GM19455 (cell line): Measurements from ENCODE around the gene CTSF.
"Not testable (repeated sequence)": the region's sequence is repeated elsewhere in the genome, so short reads cannot be mapped to it uniquely, and the experiment has no call there.

Experiments
- ATAC-seq: cut with Tn5 transposase; IDR thresholded peaks from one replicate; pipeline ENCODE4 v1.9.1; 2021; ENCODE audit not compliant: unreplicated experiment

CTSF gene

DNA sequence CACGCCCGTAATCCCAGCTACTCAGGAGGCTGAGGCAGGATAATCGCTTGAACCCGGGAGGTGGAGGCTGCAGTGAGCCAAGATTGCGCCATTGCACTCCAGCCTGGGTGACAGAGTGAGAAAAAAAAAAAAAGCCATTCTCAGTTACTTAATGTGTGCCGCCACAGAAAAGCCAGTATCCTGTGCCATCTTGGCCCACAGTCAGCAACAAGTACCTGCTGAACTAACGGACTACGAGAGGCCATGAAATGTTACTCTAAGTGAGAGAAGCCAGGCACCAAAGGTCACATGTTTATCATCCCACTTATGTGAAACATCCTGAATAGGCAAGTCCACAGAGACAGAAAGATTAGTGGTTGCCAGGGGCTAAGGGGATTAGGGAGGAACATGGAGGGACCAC is 27.8 kb downstream of the CTSF start:
- not testable (repeated sequence) for ATAC-seq

DNA sequence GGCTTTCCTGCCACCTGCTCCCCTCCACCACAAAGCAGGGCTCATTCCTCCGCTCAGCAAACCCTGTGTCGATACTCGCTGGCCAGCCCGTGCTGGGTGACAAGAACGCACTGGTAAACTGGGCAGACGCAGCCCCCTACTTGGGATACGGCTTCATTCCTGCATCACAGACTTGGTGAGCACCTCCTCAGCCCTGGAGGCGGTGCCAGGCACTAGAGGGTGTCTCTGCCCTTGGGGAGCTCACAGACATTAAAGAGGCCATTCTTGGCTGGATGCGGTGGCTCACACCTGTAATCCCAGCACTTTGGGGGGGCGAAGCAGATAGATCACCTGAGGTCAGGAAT is 28.6 kb downstream of the CTSF start:
- no peak for ATAC-seq

DNA sequence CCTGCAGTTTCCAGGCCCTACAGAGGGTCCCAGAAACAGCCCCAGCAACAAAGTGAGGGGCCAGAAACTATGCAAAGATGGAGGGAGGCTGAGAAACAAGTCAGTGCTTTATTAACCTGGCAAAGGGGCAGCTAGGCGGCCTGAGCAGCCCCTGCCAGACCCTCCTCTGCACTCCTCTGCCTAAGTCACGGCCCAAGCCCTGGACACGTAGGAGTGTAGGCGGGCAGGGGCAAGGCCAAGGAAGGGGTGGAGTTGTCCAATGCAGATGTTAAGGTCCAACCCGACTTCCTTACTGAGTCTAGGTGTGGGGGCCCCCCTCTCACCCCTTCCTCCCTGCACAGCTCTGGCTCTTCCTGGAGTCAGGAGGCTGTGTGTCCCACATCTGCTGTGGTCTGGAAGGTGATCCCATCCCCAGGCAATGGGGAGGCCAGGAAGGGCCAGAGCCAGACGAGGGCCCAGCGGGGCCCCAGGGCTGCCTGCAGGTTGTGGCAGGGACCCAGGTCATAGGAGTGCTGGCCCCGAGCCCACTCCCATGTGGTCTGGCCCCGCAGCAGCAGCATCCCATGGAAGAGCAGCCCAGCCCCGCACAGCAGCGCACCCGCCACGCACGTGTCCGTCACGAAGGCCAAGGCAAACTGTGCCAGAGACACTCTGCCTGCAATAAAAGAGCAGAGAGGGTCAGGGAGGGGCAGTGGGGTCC is 29.1 kb downstream of the CTSF start:
- no peak for ATAC-seq

DNA sequence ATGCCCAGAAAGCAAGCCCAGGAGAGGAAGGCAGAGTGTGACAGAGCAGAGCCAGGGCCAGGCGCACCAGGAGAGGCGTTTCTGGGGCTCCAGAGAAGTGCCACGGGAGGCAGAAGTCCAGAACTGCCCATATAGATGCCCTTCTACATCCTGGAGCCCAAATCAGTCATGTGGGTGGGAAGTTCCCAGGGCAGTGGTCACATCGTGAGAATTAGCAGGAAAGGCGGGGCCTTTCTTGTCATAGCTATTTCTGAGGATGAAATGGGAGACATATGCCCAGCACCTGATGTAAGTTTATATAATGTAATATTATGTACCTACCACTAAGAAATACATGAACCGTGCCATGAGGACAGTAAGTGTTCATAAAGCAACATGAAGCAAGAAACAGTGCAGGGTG is 35.6 kb downstream of the CTSF start:
- no peak for ATAC-seq

DNA sequence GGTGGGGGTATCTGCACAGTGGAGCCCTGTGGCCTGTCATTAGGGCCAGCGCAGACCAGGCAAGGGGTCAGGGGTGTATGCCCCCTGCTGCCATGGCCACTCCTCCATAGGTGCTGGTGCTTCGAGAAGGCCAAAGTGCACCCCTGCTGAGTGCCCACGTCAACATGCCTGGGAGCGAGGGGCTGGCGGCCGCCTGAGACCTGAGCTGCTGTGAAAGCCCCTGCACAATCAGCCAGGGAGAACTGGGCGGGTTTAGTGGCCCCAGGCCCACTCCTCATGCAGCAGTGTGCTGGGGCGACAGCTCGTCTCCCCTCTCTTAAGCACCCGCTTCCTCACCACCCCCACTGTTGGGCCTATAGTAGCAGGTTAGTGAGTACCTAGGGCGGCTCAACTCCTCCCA is 36.6 kb downstream of the CTSF start:
- no peak for ATAC-seq

DNA sequence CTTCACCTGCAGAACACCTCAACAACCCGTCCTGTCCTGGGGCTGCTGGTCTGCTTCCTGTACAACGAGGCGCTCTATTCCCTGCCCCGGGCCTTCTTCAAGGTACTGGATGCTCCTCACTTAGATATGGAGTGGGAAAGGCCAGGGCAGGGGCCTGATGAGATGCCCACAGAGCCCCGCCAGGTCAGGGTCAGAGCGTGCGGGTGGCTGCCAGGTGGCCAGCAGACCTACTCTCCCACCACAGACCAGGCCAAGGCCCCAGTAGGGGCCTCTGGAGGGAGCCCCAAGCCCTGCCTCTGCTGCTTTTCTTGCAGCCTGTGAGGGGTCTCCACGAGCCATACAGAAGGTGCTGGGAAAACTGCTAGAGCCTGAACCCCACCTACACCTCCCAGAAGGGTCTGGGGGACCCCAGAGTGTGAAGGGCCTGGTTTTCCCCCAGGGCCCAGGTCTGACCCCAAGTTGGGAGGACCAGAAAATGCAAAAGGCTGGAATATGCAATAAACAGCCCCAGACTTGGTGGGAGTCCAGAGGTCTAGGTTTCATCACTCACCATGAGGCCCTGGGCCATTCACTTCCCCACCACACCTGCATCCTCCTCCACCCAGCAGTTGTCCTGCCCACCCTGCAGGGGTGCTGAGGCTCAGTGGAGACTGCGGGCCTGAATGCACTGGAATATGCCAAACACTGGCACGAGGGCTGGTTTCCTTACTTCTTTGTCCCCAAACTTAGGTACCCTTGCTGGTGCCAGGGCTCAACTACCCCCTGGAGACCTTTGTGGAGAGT is 37.3 kb downstream of the CTSF start:
- no peak for ATAC-seq

DNA sequence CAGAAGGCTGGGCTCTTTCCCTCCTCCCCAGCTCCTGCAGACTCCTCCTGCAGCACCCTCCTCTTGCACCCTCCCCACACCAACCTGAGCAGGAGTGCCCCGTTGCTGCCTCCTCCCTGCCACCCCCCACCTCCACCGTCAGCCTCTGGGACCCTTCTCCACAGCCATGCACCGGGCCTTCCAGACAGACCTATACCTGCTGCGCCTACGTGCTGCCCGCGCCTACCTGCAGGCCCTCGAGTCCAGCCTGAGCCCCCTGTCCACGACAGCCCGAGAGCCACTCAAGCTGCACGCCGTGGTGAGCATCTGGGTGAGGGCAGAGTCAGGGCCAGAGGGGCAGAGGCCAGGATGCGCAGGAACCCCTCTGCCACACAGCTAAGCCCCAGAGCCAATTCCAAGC is 38.8 kb downstream of the CTSF start:
- no peak for ATAC-seq

DNA sequence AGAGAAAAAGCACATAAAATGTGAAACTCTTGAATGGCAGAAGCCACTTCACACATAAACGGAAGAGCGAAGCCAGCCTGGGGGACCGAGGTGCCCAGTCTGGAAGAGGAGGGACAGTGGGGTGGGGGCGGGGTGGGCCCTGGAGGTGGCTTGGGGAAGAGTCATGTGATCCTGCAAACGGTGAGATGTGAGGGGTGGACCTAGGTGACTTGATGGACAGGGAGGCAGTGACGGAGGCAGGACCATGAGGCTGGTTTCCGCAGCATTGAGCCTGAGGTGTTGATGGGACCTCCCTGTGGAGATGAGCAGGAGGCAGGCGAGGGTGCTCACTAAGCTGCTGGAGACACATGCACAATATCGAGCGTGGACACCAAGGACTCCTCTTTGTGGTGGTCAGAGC is 39.3 kb downstream of the CTSF start:
- ATAC-seq: no peak

DNA sequence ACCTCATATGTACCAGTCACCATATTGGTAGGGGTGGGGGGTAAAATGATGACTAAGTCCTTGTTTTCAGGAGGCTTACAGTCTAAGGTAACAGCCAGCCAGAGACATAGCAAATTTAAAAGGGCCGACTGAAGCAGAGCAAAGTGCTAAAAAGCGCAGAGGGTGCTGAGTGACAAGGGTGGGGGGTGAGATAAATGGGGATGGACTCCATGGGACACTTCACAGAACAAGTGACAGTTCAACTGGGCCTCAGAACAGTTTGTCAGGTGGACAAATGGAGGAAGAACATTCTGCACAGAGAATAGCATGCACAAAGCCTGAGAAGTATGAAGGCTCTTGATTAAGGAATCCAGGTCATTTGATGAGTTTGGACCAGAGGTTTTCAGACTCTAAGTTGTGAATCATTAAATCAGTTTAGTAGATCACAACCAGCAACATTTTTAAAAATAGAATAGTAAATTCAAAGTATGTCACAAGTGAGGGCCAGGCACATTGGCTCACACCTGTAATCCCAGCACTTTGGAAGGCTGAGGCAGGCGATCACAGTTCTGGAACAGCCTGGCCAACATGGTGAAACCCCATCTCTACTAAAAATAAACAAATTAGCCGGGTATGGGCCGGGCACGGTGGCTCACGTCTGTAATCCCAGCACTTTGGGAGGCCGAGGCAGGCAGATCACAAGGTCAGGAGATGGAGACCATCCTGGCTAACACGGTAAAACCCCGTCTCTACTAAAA is 43.9 kb downstream of the CTSF start:
- ATAC-seq: no peak

DNA sequence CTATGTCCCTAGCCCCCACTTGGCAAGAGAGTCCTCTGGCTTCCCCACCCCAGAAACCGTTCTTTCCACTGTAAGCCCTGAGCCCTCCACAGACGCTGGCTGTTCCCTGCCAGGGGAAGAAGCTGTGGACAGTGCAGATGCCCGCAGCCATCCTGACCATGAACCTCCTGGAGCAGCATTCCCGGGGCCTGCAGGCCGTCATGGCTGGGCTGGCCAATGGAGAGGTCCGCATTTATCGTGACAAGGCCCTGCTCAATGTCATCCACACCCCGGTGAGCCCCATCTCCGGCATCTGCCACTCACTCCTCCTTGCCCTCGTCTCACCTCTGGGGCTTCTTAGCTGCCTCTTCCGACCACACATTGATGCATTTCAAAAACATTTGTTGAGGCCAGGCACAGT is 44.8 kb downstream of the CTSF start:
- ATAC-seq: no peak
